Breast epithelium (tissue), 3 donors: Measurements from ENCODE around the gene PITRM1.

Experiments used
- CTCF ChIP-seq, 3 donors: fragments of 450-650 bp; IDR thresholded peaks; one replicate each; pipeline ENCODE4 v1.5.1; 2016 to 2017; ENCODE audit warnings: antibody characterized with exemption in 3 of 3, mild to moderate bottlenecking in 3 of 3, moderate library complexity in 3 of 3
- POLR2A ChIP-seq: fragments of 450-650 bp; IDR thresholded peaks from one replicate; pipeline ENCODE4 v1.6.1; 2016; ENCODE audit warnings: antibody characterized with exemption, mild to moderate bottlenecking, moderate library complexity
- POLR2AphosphoS5 ChIP-seq, 3 donors: sonication (generic); formaldehyde crosslinking; IDR thresholded peaks; one replicate each; pipeline ENCODE4 v1.6.1; 2017; ENCODE audit warnings: antibody characterized with exemption in 3 of 3

DNA sequence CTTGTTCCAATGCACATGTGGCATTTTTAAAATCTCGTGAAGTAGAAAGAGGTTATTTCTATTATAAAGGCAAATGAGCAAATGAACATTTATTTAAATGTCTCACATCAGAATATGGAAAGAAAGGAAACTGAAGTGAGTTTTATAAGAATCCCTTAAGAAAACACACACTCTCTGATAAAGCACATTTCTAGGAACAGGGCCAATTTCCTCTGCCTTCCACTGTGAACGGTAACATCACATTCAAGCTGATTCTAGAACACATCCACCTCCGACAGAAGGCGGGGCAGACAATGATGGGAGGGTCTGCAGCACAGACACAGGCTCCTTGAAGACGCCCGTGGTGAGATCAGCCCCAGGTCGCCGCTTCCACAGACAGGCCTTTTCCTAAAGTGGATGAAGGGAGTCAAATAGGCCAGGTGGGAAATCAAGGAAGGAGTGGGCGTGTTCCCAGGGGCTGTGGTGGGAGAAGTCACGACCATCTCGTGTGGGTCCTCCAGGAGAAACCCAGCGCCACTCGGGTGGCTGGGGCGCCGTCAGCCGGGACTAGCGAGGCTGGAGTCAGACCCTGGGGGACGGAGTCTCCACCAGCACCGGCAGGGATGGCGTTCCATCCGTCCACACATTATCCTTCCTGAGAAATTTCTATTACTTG, 31.1 kb downstream of the PITRM1 start:
- TF ChIP-seq CTCF (IDR thresholded peaks at IDR 0.05) (no peak), POLR2A (no peak), POLR2AphosphoS5 (IDR thresholded peaks at IDR 0.05) (no peak)
